ENCODE results near the gene LGI4.

Gene LGI4

GRCh38 chr19:35085947-35086346 lies 48.9 kb downstream of the LGI4 start:
- no peak for DNase-seq (ENCODE audit: low read depth in 2 of 2)

- DNase-seq (ENCODE audit: low read depth in 2 of 2) = no peak
These were observed 50.4 kb downstream of the LGI4 start for GRCh38 chr19:35084509-35084762.

GRCh38 chr19:35083691-35084508 lies 51.0 kb downstream of the LGI4 start:
- no peak for DNase-seq (ENCODE audit: low read depth in 2 of 2)

GRCh38 chr19:35081201-35081600 lies 53.7 kb downstream of the LGI4 start:
- no peak for DNase-seq (ENCODE audit: low read depth in 2 of 2)

- DNase-seq (ENCODE audit: low read depth in 2 of 2) = no peak
These were observed 54.2 kb downstream of the LGI4 start for GRCh38 chr19:35080613-35081170.

- DNase-seq (ENCODE audit: low read depth in 2 of 2) = no peak
These were observed 55.0 kb downstream of the LGI4 start for GRCh38 chr19:35079826-35080225.

- no peak for DNase-seq (ENCODE audit: low read depth in 2 of 2)
These were observed 57.2 kb downstream of the LGI4 start for GRCh38 chr19:35077411-35078223.

- no peak for DNase-seq (ENCODE audit: low read depth in 2 of 2)
These were observed 58.2 kb downstream of the LGI4 start for GRCh38 chr19:35076657-35077056.

GRCh38 chr19:35076026-35076370 lies 58.9 kb downstream of the LGI4 start:
- no peak for DNase-seq (ENCODE audit: low read depth in 2 of 2)

- DNase-seq (ENCODE audit: low read depth in 2 of 2) = no peak
These were observed 59.4 kb downstream of the LGI4 start for GRCh38 chr19:35075202-35076025.

Data from stimulated activated CD4-positive, alpha-beta T cell treated with anti-CD3 and anti-CD28 coated beads, Interleukin-12 subunit alpha, Interleukin-12 subunit beta, amount 100 ng/mL, for 24 hours (primary cell).